WTC11 (cell line): ENCODE measurements around the gene TEX13B. TPM values are rescaled to one million over a fixed set of nuclear protein-coding genes. Genes with fewer than 3 reads are reported as not detected.

ENCODE experiments used
- ATAC-seq: fragments of 200-7000 bp; cut with Tn5 transposase; 2 replicates; pipeline ENCODE4 v1.10.0; 2021; ENCODE audit warnings: mild to moderate bottlenecking, moderate library complexity
- CTCF ChIA-PET: fragments of 300-600 bp; sonication (Branson Sonifier 250); formaldehyde crosslinking; loops from one replicate; lab custom pipeline; 2021; ENCODE audit warnings: antibody characterized with exemption; lab: Charles Lee
- POLR2A ChIA-PET: fragments of 350-600 bp; sonication (Branson Sonifier 250); formaldehyde crosslinking; loops from one replicate; lab custom pipeline; 2021; ENCODE audit warnings: antibody characterized with exemption; lab: Charles Lee
- DNase-seq: peaks from one replicate; pipeline ENCODE4 v3.0.0; 2021; ENCODE audit warnings: low spot score
- H3K27ac Mint-ChIP-seq: 2 replicates; pipeline ENCODE4 v1.8.0; 2021; ENCODE audit warnings: mixed read lengths
- H3K27me3 Mint-ChIP-seq: 2 replicates; pipeline ENCODE4 v1.8.0; 2021; ENCODE audit warnings: low read depth, mild to moderate bottlenecking, moderate library complexity, mixed read lengths
- H3K36me3 Mint-ChIP-seq: 2 replicates; pipeline ENCODE4 v1.8.0; 2021; ENCODE audit warnings: mixed read lengths
- H3K4me1 Mint-ChIP-seq: 2 replicates; pipeline ENCODE4 v1.8.0; 2022; ENCODE audit warnings: mixed read lengths
- H3K4me3 Mint-ChIP-seq: 2 replicates; pipeline ENCODE4 v1.8.0; 2021; ENCODE audit warnings: mild to moderate bottlenecking, moderate library complexity, mixed read lengths
- H3K9me3 Mint-ChIP-seq: 2 replicates; pipeline ENCODE4 v1.8.0; 2021; ENCODE audit warnings: mixed read lengths
- ESRRA ChIP-seq: sonication (generic); formaldehyde crosslinking; IDR thresholded peaks from 2 replicates; pipeline ENCODE4 v1.8.1; 2022; ENCODE audit warnings: mild to moderate bottlenecking, missing genetic modification reagents, borderline replicate concordance
- FOXJ3 ChIP-seq: sonication (generic); formaldehyde crosslinking; IDR thresholded peaks from 2 replicates; pipeline ENCODE4 v1.9.0; 2021; ENCODE audit warnings: missing genetic modification reagents, mild to moderate bottlenecking, borderline replicate concordance
- FOXK1 ChIP-seq: sonication (generic); formaldehyde crosslinking; IDR thresholded peaks from 2 replicates; pipeline ENCODE4 v1.8.0; 2022; ENCODE audit warnings: mild to moderate bottlenecking, moderate library complexity, missing genetic modification reagents
- JUN ChIP-seq: sonication (generic); formaldehyde crosslinking; IDR thresholded peaks from 2 replicates; pipeline ENCODE4 v1.8.0; 2023; ENCODE audit warnings: mild to moderate bottlenecking, missing genetic modification reagents
- MYBL2 ChIP-seq: sonication (generic); formaldehyde crosslinking; IDR thresholded peaks from 2 replicates; pipeline ENCODE4 v1.8.1; 2023; ENCODE audit warnings: mild to moderate bottlenecking, moderate library complexity, missing genetic modification reagents
- NFE2L1 ChIP-seq: sonication (generic); formaldehyde crosslinking; IDR thresholded peaks from 2 replicates; pipeline ENCODE4 v1.8.1; 2023; ENCODE audit warnings: missing genetic modification reagents
- NFYB ChIP-seq: sonication (generic); formaldehyde crosslinking; conservative IDR thresholded peaks from 2 replicates; pipeline ENCODE4 v1.8.0; 2022; ENCODE audit warnings: low read depth, missing genetic modification reagents
- NR1H2 ChIP-seq: sonication (generic); formaldehyde crosslinking; IDR thresholded peaks from 2 replicates; pipeline ENCODE4 v1.9.0; 2021; ENCODE audit warnings: mild to moderate bottlenecking, moderate library complexity, missing genetic modification reagents
- PRRX2 ChIP-seq: fragments of 250-450 bp; sonication (Bioruptor Pico); IDR thresholded peaks from 2 replicates; pipeline ENCODE4 v1.8.0; 2021; ENCODE audit warnings: mild to moderate bottlenecking
- RORB ChIP-seq: fragments of 250-450 bp; sonication (Bioruptor Pico); IDR thresholded peaks from 2 replicates; pipeline ENCODE4 v1.9.0; 2021; ENCODE audit warnings: mild to moderate bottlenecking
- SMAD3 ChIP-seq: sonication (generic); formaldehyde crosslinking; IDR thresholded peaks from 2 replicates; pipeline ENCODE4 v1.8.0; 2022; ENCODE audit warnings: missing genetic modification reagents, mild to moderate bottlenecking, borderline replicate concordance
- ZNF138 ChIP-seq: sonication (generic); formaldehyde crosslinking; conservative IDR thresholded peaks from 2 replicates; pipeline ENCODE4 v1.8.1; 2022; ENCODE audit warnings: mild to moderate bottlenecking, moderate library complexity, missing genetic modification reagents
- ZNF219 ChIP-seq: sonication (generic); formaldehyde crosslinking; IDR thresholded peaks from 2 replicates; pipeline ENCODE4 v1.8.0; 2023; ENCODE audit warnings: missing genetic modification reagents, mild to moderate bottlenecking, borderline replicate concordance
- ZNF263 ChIP-seq: sonication (generic); formaldehyde crosslinking; IDR thresholded peaks from 2 replicates; pipeline ENCODE4 v1.8.1; 2022; ENCODE audit warnings: low read depth, mild to moderate bottlenecking, moderate library complexity, missing genetic modification reagents
- ZNF396 ChIP-seq: fragments of 250-450 bp; sonication (Bioruptor Pico); IDR thresholded peaks from 2 replicates; pipeline ENCODE4 v1.8.0; 2021; ENCODE audit warnings: mild to moderate bottlenecking, moderate library complexity, borderline replicate concordance
- total RNA-seq: library from RNA; stranded (reverse); gene quantifications from 3 replicates; pipeline ENCODE4 v1.2.3, GENCODE V29; 2021
- TF ChIP-seq, protein P1 (sequence below): sonication (generic); formaldehyde crosslinking; IDR thresholded peaks from 2 replicates; pipeline ENCODE4 v1.8.1; 2022; ENCODE audit warnings: missing genetic modification reagents, borderline replicate concordance
- TF ChIP-seq, protein P2 (sequence below): sonication (generic); formaldehyde crosslinking; IDR thresholded peaks from 2 replicates; pipeline ENCODE4 v1.8.1; 2023; ENCODE audit warnings: mild to moderate bottlenecking, moderate library complexity, missing genetic modification reagents
- TF ChIP-seq, protein P3 (sequence below): sonication (generic); formaldehyde crosslinking; conservative IDR thresholded peaks from 2 replicates; pipeline ENCODE4 v1.8.1; 2023; ENCODE audit warnings: mild to moderate bottlenecking, low read depth, missing genetic modification reagents, moderate library complexity
- TF ChIP-seq, protein P4 (sequence below): sonication (generic); formaldehyde crosslinking; IDR thresholded peaks from 2 replicates; pipeline ENCODE4 v1.8.1; 2023; ENCODE audit warnings: mild to moderate bottlenecking, missing genetic modification reagents
- TF ChIP-seq, protein P5 (sequence below): sonication (generic); formaldehyde crosslinking; IDR thresholded peaks from 2 replicates; pipeline ENCODE4 v1.8.1; 2023; ENCODE audit warnings: mild to moderate bottlenecking, missing genetic modification reagents
- TF ChIP-seq, protein P6 (sequence below): sonication (generic); formaldehyde crosslinking; IDR thresholded peaks from 2 replicates; pipeline ENCODE4 v1.8.1; 2022; ENCODE audit warnings: low read depth, mild to moderate bottlenecking, moderate library complexity, missing genetic modification reagents, borderline replicate concordance

Gene TEX13B
- total RNA-seq, 1 experiment from 2014 or later: 3.9 TPM

DNA sequence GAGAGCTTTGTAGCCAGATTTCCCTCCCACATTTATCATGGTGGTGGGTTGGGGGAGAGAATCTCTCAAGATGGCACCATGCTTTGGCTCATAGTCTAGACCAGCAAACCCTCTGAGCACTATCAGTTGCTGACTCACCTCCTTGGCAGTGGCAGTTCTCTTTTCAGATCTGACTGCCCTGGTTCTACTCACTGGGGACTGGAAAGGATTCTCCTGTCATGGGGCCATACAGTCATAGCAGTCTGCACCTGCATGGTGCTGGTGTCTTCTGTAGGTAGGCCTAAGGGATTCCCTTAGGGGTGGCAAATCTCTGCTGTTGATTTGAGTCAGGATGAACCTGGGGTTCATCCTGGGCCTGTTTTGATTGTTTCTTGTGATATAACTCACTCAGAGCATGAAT lies 2.6 kb downstream of the TEX13B start (continued):
- no peak for TF ChIP-seq ESRRA
- TF ChIP-seq, protein P1, sequence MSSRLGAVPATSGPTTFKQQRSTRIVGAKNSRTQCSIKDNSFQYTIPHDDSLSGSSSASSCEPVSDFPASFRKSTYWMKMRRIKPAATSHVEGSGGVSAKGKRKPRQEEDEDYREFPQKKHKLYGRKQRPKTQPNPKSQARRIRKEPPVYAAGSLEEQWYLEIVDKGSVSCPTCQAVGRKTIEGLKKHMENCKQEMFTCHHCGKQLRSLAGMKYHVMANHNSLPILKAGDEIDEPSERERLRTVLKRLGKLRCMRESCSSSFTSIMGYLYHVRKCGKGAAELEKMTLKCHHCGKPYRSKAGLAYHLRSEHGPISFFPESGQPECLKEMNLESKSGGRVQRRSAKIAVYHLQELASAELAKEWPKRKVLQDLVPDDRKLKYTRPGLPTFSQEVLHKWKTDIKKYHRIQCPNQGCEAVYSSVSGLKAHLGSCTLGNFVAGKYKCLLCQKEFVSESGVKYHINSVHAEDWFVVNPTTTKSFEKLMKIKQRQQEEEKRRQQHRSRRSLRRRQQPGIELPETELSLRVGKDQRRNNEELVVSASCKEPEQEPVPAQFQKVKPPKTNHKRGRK (CRISPR knock-in tag): no peak
- TF ChIP-seq SMAD3 (CRISPR knock-in tag): no peak
- no peak for TF ChIP-seq ZNF263 (CRISPR knock-in tag)
- TF ChIP-seq, protein P2, sequence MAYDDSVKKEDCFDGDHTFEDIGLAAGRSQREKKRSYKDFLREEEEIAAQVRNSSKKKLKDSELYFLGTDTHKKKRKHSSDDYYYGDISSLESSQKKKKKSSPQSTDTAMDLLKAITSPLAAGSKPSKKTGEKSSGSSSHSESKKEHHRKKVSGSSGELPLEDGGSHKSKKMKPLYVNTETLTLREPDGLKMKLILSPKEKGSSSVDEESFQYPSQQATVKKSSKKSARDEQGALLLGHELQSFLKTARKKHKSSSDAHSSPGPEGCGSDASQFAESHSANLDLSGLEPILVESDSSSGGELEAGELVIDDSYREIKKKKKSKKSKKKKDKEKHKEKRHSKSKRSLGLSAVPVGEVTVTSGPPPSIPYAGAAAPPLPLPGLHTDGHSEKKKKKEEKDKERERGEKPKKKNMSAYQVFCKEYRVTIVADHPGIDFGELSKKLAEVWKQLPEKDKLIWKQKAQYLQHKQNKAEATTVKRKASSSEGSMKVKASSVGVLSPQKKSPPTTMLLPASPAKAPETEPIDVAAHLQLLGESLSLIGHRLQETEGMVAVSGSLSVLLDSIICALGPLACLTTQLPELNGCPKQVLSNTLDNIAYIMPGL (CRISPR knock-in tag): no peak
- no peak for TF ChIP-seq ZNF219
- no peak for TF ChIP-seq ZNF138 (CRISPR knock-in tag)
- TF ChIP-seq FOXJ3: no peak
- TF ChIP-seq ZNF396: no peak
- TF ChIP-seq, all 79 proteins: peak for 0

DNA sequence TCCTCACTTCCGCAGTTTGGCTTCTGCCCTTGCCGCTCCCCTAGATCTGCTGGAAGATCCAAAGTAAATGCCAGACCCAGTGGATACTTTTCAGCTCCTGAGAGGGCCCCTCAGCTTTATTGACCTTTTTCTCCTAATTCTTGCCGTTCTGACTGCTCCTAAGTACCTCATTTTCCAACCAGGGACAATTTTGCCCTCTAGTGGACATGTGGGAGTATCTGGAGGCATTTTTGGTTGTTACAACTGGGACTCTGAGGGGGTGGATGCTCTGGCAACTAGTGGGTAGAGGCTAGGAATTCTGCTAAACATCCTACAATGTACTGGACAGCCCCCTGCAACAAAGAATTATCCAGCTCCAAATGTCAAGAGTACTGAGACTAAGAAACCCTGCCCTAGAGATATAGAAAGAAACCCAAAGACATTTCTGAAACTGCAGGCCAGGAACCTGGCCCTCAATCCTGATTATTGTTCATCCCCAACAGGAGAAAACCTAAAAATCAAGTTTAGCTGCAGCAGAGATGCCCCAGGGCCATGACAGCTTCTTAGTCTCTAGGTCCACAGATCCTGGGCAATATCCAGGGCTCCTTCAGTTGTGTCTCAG lies 3.4 kb downstream of the TEX13B start:
- Mint-ChIP-seq H3K4me3 (peak overlapping the region; percentile 35; the same call in 1 of the 2 replicates), H3K4me1 (peaks cover 42% of the 10 kb centered on the region), H3K9me3 (no peaks in the 10 kb centered on the region), H3K27ac (peak overlapping the region; percentile 94), H3K27me3 (no peaks in the 10 kb centered on the region; the same call in 1 of the 2 replicates), H3K36me3 (peaks cover 21% of the 10 kb centered on the region)
- ATAC-seq (peak; percentile 62), DNase-seq (no peak)
- CTCF ChIA-PET: interaction anchor here (0.6 to 1.4 kb wide), 7 partner anchors 9 to 1059 kb away, joined by 3 to 9 read pairs (median 4); partner anchors contain the start of gene TSC22D3
- POLR2A ChIA-PET: no interaction called here
- TF ChIP-seq NFYB (CRISPR knock-in tag) (no peak), FOXK1 (no peak), JUN (CRISPR knock-in tag) (no peak), ZNF263 (CRISPR knock-in tag) (no peak), ESRRA (no peak), PRRX2 (CRISPR knock-in tag) (no peak), RORB (CRISPR knock-in tag) (no peak), ZNF138 (CRISPR knock-in tag) (no peak), NFE2L1 (CRISPR knock-in tag) (no peak), NR1H2 (CRISPR knock-in tag) (no peak), MYBL2 (CRISPR knock-in tag) (no peak)
- TF ChIP-seq, protein P3, sequence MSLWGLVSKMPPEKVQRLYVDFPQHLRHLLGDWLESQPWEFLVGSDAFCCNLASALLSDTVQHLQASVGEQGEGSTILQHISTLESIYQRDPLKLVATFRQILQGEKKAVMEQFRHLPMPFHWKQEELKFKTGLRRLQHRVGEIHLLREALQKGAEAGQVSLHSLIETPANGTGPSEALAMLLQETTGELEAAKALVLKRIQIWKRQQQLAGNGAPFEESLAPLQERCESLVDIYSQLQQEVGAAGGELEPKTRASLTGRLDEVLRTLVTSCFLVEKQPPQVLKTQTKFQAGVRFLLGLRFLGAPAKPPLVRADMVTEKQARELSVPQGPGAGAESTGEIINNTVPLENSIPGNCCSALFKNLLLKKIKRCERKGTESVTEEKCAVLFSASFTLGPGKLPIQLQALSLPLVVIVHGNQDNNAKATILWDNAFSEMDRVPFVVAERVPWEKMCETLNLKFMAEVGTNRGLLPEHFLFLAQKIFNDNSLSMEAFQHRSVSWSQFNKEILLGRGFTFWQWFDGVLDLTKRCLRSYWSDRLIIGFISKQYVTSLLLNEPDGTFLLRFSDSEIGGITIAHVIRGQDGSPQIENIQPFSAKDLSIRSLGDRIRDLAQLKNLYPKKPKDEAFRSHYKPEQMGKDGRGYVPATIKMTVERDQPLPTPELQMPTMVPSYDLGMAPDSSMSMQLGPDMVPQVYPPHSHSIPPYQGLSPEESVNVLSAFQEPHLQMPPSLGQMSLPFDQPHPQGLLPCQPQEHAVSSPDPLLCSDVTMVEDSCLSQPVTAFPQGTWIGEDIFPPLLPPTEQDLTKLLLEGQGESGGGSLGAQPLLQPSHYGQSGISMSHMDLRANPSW: no peak
- TF ChIP-seq, protein P4, sequence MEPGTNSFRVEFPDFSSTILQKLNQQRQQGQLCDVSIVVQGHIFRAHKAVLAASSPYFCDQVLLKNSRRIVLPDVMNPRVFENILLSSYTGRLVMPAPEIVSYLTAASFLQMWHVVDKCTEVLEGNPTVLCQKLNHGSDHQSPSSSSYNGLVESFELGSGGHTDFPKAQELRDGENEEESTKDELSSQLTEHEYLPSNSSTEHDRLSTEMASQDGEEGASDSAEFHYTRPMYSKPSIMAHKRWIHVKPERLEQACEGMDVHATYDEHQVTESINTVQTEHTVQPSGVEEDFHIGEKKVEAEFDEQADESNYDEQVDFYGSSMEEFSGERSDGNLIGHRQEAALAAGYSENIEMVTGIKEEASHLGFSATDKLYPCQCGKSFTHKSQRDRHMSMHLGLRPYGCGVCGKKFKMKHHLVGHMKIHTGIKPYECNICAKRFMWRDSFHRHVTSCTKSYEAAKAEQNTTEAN (CRISPR knock-in tag): no peak
- TF ChIP-seq, protein P5, sequence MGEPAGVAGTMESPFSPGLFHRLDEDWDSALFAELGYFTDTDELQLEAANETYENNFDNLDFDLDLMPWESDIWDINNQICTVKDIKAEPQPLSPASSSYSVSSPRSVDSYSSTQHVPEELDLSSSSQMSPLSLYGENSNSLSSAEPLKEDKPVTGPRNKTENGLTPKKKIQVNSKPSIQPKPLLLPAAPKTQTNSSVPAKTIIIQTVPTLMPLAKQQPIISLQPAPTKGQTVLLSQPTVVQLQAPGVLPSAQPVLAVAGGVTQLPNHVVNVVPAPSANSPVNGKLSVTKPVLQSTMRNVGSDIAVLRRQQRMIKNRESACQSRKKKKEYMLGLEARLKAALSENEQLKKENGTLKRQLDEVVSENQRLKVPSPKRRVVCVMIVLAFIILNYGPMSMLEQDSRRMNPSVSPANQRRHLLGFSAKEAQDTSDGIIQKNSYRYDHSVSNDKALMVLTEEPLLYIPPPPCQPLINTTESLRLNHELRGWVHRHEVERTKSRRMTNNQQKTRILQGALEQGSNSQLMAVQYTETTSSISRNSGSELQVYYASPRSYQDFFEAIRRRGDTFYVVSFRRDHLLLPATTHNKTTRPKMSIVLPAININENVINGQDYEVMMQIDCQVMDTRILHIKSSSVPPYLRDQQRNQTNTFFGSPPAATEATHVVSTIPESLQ: no peak
- TF ChIP-seq, protein P6, sequence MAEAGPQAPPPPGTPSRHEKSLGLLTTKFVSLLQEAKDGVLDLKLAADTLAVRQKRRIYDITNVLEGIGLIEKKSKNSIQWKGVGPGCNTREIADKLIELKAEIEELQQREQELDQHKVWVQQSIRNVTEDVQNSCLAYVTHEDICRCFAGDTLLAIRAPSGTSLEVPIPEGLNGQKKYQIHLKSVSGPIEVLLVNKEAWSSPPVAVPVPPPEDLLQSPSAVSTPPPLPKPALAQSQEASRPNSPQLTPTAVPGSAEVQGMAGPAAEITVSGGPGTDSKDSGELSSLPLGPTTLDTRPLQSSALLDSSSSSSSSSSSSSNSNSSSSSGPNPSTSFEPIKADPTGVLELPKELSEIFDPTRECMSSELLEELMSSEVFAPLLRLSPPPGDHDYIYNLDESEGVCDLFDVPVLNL (CRISPR knock-in tag): no peak
- TF ChIP-seq, protein P1 (CRISPR knock-in tag): no peak
